ENCODE measurements around the gene IGSF21.

DNA sequence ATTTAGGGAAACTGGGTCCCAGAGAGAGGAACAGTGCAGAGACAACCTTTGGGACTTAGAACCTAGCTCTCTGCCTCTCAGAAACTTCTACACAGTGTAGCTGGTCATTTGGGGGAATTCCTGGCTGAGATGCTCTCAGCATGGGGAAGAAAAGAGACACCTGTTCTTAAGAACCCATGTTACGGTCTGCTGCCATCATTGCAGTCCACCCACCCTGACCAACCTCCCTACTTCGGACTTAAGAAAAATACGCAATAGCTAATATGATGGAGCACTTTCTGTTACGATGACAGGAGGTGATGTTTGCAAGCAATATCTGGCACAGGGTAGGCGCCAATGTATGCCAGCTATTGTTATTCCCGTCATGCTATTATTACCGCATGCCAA, 177.9 kb downstream of the IGSF21 start:
- TF ChIP-seq, protein P1, sequence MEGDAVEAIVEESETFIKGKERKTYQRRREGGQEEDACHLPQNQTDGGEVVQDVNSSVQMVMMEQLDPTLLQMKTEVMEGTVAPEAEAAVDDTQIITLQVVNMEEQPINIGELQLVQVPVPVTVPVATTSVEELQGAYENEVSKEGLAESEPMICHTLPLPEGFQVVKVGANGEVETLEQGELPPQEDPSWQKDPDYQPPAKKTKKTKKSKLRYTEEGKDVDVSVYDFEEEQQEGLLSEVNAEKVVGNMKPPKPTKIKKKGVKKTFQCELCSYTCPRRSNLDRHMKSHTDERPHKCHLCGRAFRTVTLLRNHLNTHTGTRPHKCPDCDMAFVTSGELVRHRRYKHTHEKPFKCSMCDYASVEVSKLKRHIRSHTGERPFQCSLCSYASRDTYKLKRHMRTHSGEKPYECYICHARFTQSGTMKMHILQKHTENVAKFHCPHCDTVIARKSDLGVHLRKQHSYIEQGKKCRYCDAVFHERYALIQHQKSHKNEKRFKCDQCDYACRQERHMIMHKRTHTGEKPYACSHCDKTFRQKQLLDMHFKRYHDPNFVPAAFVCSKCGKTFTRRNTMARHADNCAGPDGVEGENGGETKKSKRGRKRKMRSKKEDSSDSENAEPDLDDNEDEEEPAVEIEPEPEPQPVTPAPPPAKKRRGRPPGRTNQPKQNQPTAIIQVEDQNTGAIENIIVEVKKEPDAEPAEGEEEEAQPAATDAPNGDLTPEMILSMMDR (conservative IDR thresholded peaks at IDR 0.05) = no peak
- TF ChIP-seq ZFX (IDR thresholded peaks at IDR 0.05) = no peak
